ENCODE measurements around the gene BRD3. TPM values are rescaled to one million over a fixed set of nuclear protein-coding genes. Genes with fewer than 3 reads are reported as not detected.
"Not testable (repeated sequence)": the region's sequence is repeated elsewhere in the genome, so short reads cannot be mapped to it uniquely, and the experiment has no call there.

BRD3 gene
- total RNA-seq, 6 donors from 2014 or later: 20.2 to 87.7 (median 44.3) TPM

- TF ChIP-seq CTCF (IDR thresholded peaks at IDR 0.05) (no peak), POLR2AphosphoS5 (IDR thresholded peaks at IDR 0.05) (no peak), EP300 (IDR thresholded peaks at IDR 0.05) (no peak), POLR2A (IDR thresholded peaks at IDR 0.05) (no peak)
- Histone ChIP-seq H3K4me1 (no peaks in the 10 kb centered on the region), H3K27ac (no peak overlapping the region), H3K9me3 (peaks cover 0 to 4% (median 1%) of the 10 kb centered on the region in 4 donors), H3K27me3 (no peaks in the 10 kb centered on the region), H3K36me3 (no peaks in the 10 kb centered on the region), H3K4me3 (no peak overlapping the region)
- peak in 1 of 2 donors; percentile 53 for ATAC-seq (ENCODE audit: low FRiP score in 2 of 2)
- DNase-seq: no peak
- WGBS, 2 donors: 69 to 88% methylated on average over 13 to 14 of the region's 14 CpGs
Observed at GRCh38 chr9:134088063-134088725, 20.4 kb upstream of the BRD3 start.

GRCh38 chr9:134085674-134086073 lies 17.8 kb upstream of the BRD3 start:
- Histone ChIP-seq H3K4me3 (no peak overlapping the region), H3K36me3 (no peaks in the 10 kb centered on the region), H3K9me3 (peaks cover 0 to 4% (median 0%) of the 10 kb centered on the region in 4 donors), H3K27me3 (no peaks in the 10 kb centered on the region), H3K27ac (no peak overlapping the region), H3K4me1 (no peaks in the 10 kb centered on the region)
- ATAC-seq (ENCODE audit: low FRiP score in 2 of 2): no peak
- TF ChIP-seq EP300 (IDR thresholded peaks at IDR 0.05): no peak
- no peak for TF ChIP-seq CTCF (IDR thresholded peaks at IDR 0.05)
- TF ChIP-seq POLR2AphosphoS5 (IDR thresholded peaks at IDR 0.05): no peak
- TF ChIP-seq POLR2A (IDR thresholded peaks at IDR 0.05): no peak
- no peak for DNase-seq
- WGBS, 2 donors: 96 to 100% methylated on average over 2 of the region's 2 CpGs

DNA sequence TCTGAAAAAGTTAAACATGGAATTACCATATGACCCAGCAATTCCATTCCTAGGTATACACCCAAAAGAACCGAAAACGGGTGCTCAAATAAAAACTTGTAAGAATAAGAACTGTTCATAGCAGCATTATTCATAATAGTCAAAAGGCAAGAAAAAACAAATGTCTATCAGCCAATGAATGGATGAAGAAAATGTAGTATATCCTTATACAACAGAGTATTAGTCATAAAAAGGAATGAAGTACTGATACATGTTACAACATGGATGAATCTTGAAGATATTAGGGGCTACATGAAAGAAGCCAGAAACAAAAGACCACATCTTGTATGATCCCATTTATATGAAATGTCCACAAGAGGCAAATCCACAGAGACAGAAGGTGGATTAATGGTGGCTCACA lies 15.6 kb upstream of the BRD3 start:
- no peak overlapping the region for H3K27ac ChIP-seq
- WGBS, 2 donors: 83 to 85% methylated on average over 2 of the region's 2 CpGs
- TF ChIP-seq CTCF (IDR thresholded peaks at IDR 0.05) (no peak), POLR2AphosphoS5 (IDR thresholded peaks at IDR 0.05) (no peak), POLR2A (IDR thresholded peaks at IDR 0.05) (no peak), EP300 (IDR thresholded peaks at IDR 0.05) (no peak)
- peaks cover 0 to 8% (median 2%) of the 10 kb centered on the region in 4 donors for H3K9me3 ChIP-seq
- H3K4me3 ChIP-seq: no peak overlapping the region
- DNase-seq (no peak), ATAC-seq (ENCODE audit: low FRiP score in 2 of 2) (no peak)
- H3K4me1 ChIP-seq: no peaks in the 10 kb centered on the region
- H3K36me3 ChIP-seq: no peaks in the 10 kb centered on the region
- no peaks in the 10 kb centered on the region for H3K27me3 ChIP-seq

DNA sequence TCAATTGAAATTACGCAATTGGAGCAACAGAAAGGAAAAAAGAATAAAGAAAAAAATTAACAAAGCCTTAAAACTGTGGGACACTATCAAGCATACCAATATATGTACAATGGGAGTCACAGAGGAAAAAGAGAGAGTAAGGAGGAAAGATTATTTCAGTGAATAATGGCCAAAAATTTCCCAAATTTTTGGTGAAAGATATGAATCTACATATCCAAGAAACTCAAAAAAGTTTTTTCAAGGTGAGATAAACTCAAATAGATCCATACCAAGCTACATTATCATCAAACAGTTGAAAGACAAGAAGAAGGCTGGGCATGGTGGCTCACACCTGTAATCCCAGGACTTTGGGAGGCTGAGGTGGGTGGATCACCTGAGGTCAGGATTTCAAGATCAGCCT lies 8.8 kb upstream of the BRD3 start:
- H3K9me3 ChIP-seq: peaks cover 0 to 18% (median 7%) of the 10 kb centered on the region in 4 donors
- H3K4me3 ChIP-seq: no peak overlapping the region
- WGBS, 2 donors: 50 to 54% methylated on average over 1 of the region's 1 CpG
- ATAC-seq (ENCODE audit: low FRiP score in 2 of 2) (no peak), DNase-seq (no peak)
- H3K27ac ChIP-seq: no peak overlapping the region
- H3K27me3 ChIP-seq: no peaks in the 10 kb centered on the region
- no peaks in the 10 kb centered on the region for H3K4me1 ChIP-seq
- TF ChIP-seq EP300 (IDR thresholded peaks at IDR 0.05) (no peak), POLR2AphosphoS5 (IDR thresholded peaks at IDR 0.05) (no peak), CTCF (IDR thresholded peaks at IDR 0.05) (no peak), POLR2A (IDR thresholded peaks at IDR 0.05) (no peak)
- no peaks in the 10 kb centered on the region for H3K36me3 ChIP-seq

DNA sequence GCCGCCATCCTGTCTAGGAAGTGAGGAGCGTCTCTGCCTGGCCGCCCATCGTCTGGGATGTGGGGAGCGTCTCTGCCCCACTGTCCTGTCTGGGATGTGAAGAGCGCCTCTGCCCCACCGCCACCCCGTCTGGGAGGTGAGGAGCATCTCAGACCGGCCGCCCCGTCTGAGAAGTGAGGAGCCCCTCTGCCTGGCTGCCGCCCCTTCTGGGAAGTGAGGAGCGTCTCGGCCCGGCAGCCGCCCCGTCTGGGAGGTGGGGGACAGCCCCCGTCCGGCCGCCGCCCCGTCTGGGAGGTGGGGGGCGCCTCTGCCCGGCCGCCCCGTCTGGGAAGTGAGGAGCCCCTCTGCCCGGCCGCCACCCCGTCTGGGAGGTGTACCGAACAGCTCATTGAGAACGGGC lies 7.9 kb upstream of the BRD3 start:
- WGBS, 2 donors: 89 to 92% methylated on average over 8 to 27 of the region's 31 CpGs

More for the DNA sequence above, 7.9 kb upstream of the BRD3 start:
- peak in 1 of 2 donors; percentile 44 for DNase-seq
- H3K27me3 ChIP-seq; H3K27ac ChIP-seq; H3K4me1 ChIP-seq; ATAC-seq (ENCODE audit: low FRiP score in 2 of 2); H3K4me3 ChIP-seq; H3K36me3 ChIP-seq: not testable (repeated sequence)
- peaks cover 0 to 18% (median 7%) of the 10 kb centered on the region in 4 donors for H3K9me3 ChIP-seq
